HEK293 (cell line): ENCODE data around the gene CACHD1.
A peak's percentile ranks its signal among the peaks of the same experiment; 100 is the strongest.

Experiments
- CTCF ChIA-PET: fragments of 350-600 bp; formaldehyde crosslinking; extraction: SDS; loops from one replicate; lab custom pipeline; 2021; ENCODE audit warnings: antibody characterized with exemption; lab: Yijun Ruan, JAX
- POLR2A ChIA-PET: fragments of 300-600 bp; formaldehyde crosslinking; extraction: SDS; loops from one replicate; lab custom pipeline; 2020; ENCODE audit warnings: antibody characterized with exemption, inconsistent platforms; lab: Yijun Ruan, JAX
- H3K27ac ChIP-seq: fragments of 200-500 bp; sonication (Bioruptor generic); 2 replicates; pipeline ENCODE4 v1.5.1; 2014; ENCODE audit warnings: low read depth, low read length, control low read depth, inconsistent platforms; ENCODE audit errors: extremely low read depth
- H3K36me3 ChIP-seq, 2 experiments: fragments of 200-500 bp in 1 of 2; sonication (Bioruptor generic) in 1 of 2; 1 replicate in 1 of 2; 2 replicates in 1 of 2; pipeline ENCODE4 v1.5.1; 2014 to 2017; ENCODE audit warnings: inconsistent platforms in 2 of 2, low read length in 2 of 2; ENCODE audit not compliant: control insufficient read depth in 2 of 2, insufficient read depth in 1 of 2
- H3K4me1 ChIP-seq: fragments of 200-500 bp; sonication (Bioruptor generic); 2 replicates; pipeline ENCODE4 v1.5.1; 2014; ENCODE audit warnings: mild to moderate bottlenecking, low read length, inconsistent platforms; ENCODE audit not compliant: control insufficient read depth, insufficient read depth
- H3K4me3 ChIP-seq: 2 replicates; pipeline ENCODE4 v1.5.1; 2011; ENCODE audit warnings: low read depth, mild to moderate bottlenecking, control low read depth, low read length, moderate library complexity
- H3K9me3 ChIP-seq: fragments of 200-500 bp; sonication (Bioruptor generic); 2 replicates; pipeline ENCODE4 v1.5.1; 2014; ENCODE audit warnings: low read depth, low read length, inconsistent platforms; ENCODE audit not compliant: control insufficient read depth, insufficient read depth
- GLIS2 ChIP-seq: fragments of 450-650 bp; formaldehyde crosslinking; IDR thresholded peaks from 2 replicates; pipeline ENCODE4 v1.5.1; 2016; ENCODE audit warnings: missing biosample characterization, missing genetic modification characterization
- HOXA7 ChIP-seq: sonication (generic); formaldehyde crosslinking; IDR thresholded peaks from 2 replicates; pipeline ENCODE4 v1.8.1; 2022; ENCODE audit warnings: missing genetic modification reagents, borderline replicate concordance
- KLF10 ChIP-seq: fragments of 450-650 bp; IDR thresholded peaks from 2 replicates; pipeline ENCODE4 v1.5.1; 2018; ENCODE audit warnings: missing biosample characterization, mild to moderate bottlenecking, missing genetic modification characterization
- MYNN ChIP-seq: fragments of 450-650 bp; formaldehyde crosslinking; IDR thresholded peaks from 2 replicates; pipeline ENCODE4 v1.5.1; 2016; ENCODE audit warnings: missing biosample characterization, missing genetic modification characterization, borderline replicate concordance
- SETDB1 ChIP-seq: IDR thresholded peaks from one replicate; pipeline ENCODE4 v1.6.1; 2017; ENCODE audit warnings: mild to moderate bottlenecking, low read length, moderate library complexity, mixed read lengths; ENCODE audit not compliant: insufficient read length
- TCF7L2 ChIP-seq: IDR thresholded peaks from 2 replicates; pipeline ENCODE4 v1.6.1; 2011; ENCODE audit warnings: low read depth, mild to moderate bottlenecking, inconsistent platforms, low read length, moderate library complexity, borderline replicate concordance
- ZBTB10 ChIP-seq: fragments of 450-650 bp; formaldehyde crosslinking; IDR thresholded peaks from 2 replicates; pipeline ENCODE4 v1.5.1; 2016; ENCODE audit warnings: missing biosample characterization, missing genetic modification characterization
- ZFP37 ChIP-seq: fragments of 450-650 bp; formaldehyde crosslinking; IDR thresholded peaks from 2 replicates; pipeline ENCODE4 v1.5.1; 2016; ENCODE audit warnings: missing biosample characterization, missing genetic modification characterization
- ZNF133 ChIP-seq: fragments of 450-650 bp; formaldehyde crosslinking; IDR thresholded peaks from 2 replicates; pipeline ENCODE4 v1.5.1; 2016; ENCODE audit warnings: missing biosample characterization, missing genetic modification characterization
- ZNF19 ChIP-seq: fragments of 450-650 bp; formaldehyde crosslinking; IDR thresholded peaks from 2 replicates; pipeline ENCODE4; 2016; ENCODE audit warnings: missing biosample characterization, missing genetic modification characterization, low read depth
- ZNF302 ChIP-seq: fragments of 450-650 bp; formaldehyde crosslinking; IDR thresholded peaks from 2 replicates; pipeline ENCODE4 v1.5.1; 2016; ENCODE audit warnings: missing biosample characterization, missing genetic modification characterization, low read depth
- ZNF404 ChIP-seq: fragments of 450-650 bp; formaldehyde crosslinking; IDR thresholded peaks from 2 replicates; pipeline ENCODE4 v1.5.1; 2017; ENCODE audit warnings: missing biosample characterization, missing genetic modification characterization
- ZNF549 ChIP-seq: fragments of 450-650 bp; IDR thresholded peaks from 2 replicates; pipeline ENCODE4 v1.5.1; 2018; ENCODE audit warnings: missing biosample characterization, missing genetic modification characterization, mild to moderate bottlenecking, inconsistent platforms, moderate library complexity
- ZNF629 ChIP-seq: fragments of 450-650 bp; formaldehyde crosslinking; IDR thresholded peaks from 2 replicates; pipeline ENCODE4 v1.5.1; 2017; ENCODE audit warnings: missing biosample characterization, missing genetic modification characterization
- ZNF645 ChIP-seq: fragments of 450-650 bp; formaldehyde crosslinking; IDR thresholded peaks from 2 replicates; pipeline ENCODE4; 2016; ENCODE audit warnings: missing biosample characterization, missing genetic modification characterization
- ZNF654 ChIP-seq: fragments of 450-650 bp; formaldehyde crosslinking; IDR thresholded peaks from 2 replicates; pipeline ENCODE4 v1.5.1; 2016; ENCODE audit warnings: low read depth, missing biosample characterization, missing genetic modification characterization
- ZNF777 ChIP-seq: fragments of 450-650 bp; formaldehyde crosslinking; IDR thresholded peaks from 2 replicates; pipeline ENCODE4 v1.5.1; 2017; ENCODE audit warnings: missing biosample characterization, missing genetic modification characterization, borderline replicate concordance
- ZNF830 ChIP-seq: fragments of 450-650 bp; IDR thresholded peaks from 2 replicates; pipeline ENCODE4 v1.5.0; 2018; ENCODE audit warnings: missing biosample characterization, missing genetic modification characterization, low read depth, mild to moderate bottlenecking, moderate library complexity
- ZNF837 ChIP-seq: fragments of 450-650 bp; formaldehyde crosslinking; IDR thresholded peaks from 2 replicates; pipeline ENCODE4 v1.5.1; 2016; ENCODE audit warnings: missing biosample characterization, missing genetic modification characterization
- TF ChIP-seq, protein P1 (sequence below): fragments of 450-650 bp; formaldehyde crosslinking; IDR thresholded peaks from 2 replicates; pipeline ENCODE4 v1.5.1; 2016; ENCODE audit warnings: missing biosample characterization, missing genetic modification characterization
- TF ChIP-seq, protein P2 (sequence below): fragments of 450-650 bp; formaldehyde crosslinking; IDR thresholded peaks from 2 replicates; pipeline ENCODE4 v1.5.1; 2016; ENCODE audit warnings: missing biosample characterization, missing genetic modification characterization, borderline replicate concordance
- TF ChIP-seq, protein P3 (sequence below): fragments of 450-650 bp; formaldehyde crosslinking; IDR thresholded peaks from 2 replicates; pipeline ENCODE4 v1.5.1; 2017; ENCODE audit warnings: missing biosample characterization, missing genetic modification characterization

The CACHD1 gene

DNA sequence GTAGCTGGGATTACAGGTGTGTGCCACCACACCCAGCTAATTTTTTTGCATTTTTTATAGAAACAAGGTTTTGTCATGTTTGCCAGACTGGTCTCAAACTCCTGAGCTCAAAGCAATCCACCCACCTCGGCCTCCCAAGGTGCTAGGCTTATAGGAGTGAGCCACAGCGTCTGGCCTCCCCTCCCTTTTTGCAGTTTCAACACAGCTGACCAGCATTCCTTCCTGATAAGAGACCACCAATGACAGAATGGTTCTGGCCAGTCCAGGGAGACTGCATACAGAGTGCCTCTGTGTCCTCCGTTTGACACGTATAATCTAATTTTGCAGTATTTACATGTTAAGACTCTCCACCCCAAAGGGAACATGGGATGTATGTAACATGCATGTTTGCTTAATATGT, 46.4 kb upstream of the CACHD1 start:
- POLR2A ChIA-PET: no interaction called here
- no peak for TF ChIP-seq ZNF830 (tag by site-specific recombination)
- TF ChIP-seq ZNF404 (tag by site-specific recombination): no peak
- TF ChIP-seq, all 188 proteins: peak for 0
- peaks cover 2% of the 10 kb centered on the region; the same call in 1 of the 2 replicates for H3K4me1 ChIP-seq
- CTCF ChIA-PET: interaction anchor here (0.7 kb wide), 1 partner anchor 376 kb away, joined by 5 read pairs; no protein-coding TSS in a partner anchor
- no peak overlapping the region for H3K4me3 ChIP-seq
- no peak overlapping the region for H3K27ac ChIP-seq
- H3K36me3 ChIP-seq: no peaks in the 10 kb centered on the region
- H3K9me3 ChIP-seq: no peaks in the 10 kb centered on the region

GRCh38 chr1:64424412-64424811, 45.5 kb upstream of the CACHD1 start:
- no peaks in the 10 kb centered on the region for H3K36me3 ChIP-seq
- H3K27ac ChIP-seq: no peak overlapping the region
- no peak overlapping the region for H3K4me3 ChIP-seq
- CTCF ChIA-PET: interaction anchor here (0.6 kb wide), 1 partner anchor 243 kb away, joined by 3 read pairs; no protein-coding TSS in a partner anchor
- peaks cover 2% of the 10 kb centered on the region; the same call in 1 of the 2 replicates for H3K4me1 ChIP-seq
- POLR2A ChIA-PET: no interaction called here
- no peaks in the 10 kb centered on the region for H3K9me3 ChIP-seq
- TF ChIP-seq SETDB1 (peak; percentile 78), ZNF133 (peak; percentile 88), ZNF629 (tag by site-specific recombination) (no peak), ZNF654 (tag by site-specific recombination) (no peak)
- TF ChIP-seq, all 188 proteins: peak for 2

DNA sequence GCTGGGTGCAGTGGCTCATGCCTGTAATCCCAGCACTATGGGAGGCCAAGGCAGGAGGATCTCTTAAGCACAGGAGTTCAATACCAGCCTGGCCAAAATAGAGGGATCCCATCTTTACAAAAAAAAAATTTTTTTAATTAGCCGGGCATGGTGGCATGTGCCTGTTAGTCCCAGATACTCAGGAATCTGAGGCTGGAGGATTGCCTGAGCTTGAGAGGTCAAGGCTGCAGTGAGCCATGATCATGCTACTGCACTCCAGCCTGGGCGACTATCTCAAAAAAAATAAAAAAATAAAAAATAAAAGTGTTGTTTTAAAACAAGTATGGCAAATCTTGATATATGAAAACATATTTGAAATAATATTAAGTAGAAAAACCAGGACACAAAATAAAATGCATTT, 44.4 kb upstream of the CACHD1 start:
- no peak overlapping the region for H3K4me3 ChIP-seq
- no peaks in the 10 kb centered on the region for H3K9me3 ChIP-seq
- CTCF ChIA-PET: interaction anchor here (0.6 kb wide), 1 partner anchor 866 kb away, joined by 3 read pairs; no protein-coding TSS in a partner anchor
- TF ChIP-seq ZNF777 (tag by site-specific recombination): no peak
- no peak for TF ChIP-seq TCF7L2
- TF ChIP-seq ZNF302: no peak
- TF ChIP-seq ZFP37: no peak
- no peak for TF ChIP-seq ZNF837
- no peak for TF ChIP-seq KLF10 (tag by site-specific recombination)
- TF ChIP-seq, protein P1, sequence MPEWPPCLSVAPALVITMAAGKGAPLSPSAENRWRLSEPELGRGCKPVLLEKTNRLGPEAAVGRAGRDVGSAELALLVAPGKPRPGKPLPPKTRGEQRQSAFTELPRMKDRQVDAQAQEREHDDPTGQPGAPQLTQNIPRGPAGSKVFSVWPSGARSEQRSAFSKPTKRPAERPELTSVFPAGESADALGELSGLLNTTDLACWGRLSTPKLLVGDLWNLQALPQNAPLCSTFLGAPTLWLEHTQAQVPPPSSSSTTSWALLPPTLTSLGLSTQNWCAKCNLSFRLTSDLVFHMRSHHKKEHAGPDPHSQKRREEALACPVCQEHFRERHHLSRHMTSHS: no peak
- TF ChIP-seq ZNF645 (tag by site-specific recombination): no peak
- TF ChIP-seq GLIS2: no peak
- TF ChIP-seq HOXA7 (CRISPR knock-in tag): no peak
- TF ChIP-seq, protein P2, sequence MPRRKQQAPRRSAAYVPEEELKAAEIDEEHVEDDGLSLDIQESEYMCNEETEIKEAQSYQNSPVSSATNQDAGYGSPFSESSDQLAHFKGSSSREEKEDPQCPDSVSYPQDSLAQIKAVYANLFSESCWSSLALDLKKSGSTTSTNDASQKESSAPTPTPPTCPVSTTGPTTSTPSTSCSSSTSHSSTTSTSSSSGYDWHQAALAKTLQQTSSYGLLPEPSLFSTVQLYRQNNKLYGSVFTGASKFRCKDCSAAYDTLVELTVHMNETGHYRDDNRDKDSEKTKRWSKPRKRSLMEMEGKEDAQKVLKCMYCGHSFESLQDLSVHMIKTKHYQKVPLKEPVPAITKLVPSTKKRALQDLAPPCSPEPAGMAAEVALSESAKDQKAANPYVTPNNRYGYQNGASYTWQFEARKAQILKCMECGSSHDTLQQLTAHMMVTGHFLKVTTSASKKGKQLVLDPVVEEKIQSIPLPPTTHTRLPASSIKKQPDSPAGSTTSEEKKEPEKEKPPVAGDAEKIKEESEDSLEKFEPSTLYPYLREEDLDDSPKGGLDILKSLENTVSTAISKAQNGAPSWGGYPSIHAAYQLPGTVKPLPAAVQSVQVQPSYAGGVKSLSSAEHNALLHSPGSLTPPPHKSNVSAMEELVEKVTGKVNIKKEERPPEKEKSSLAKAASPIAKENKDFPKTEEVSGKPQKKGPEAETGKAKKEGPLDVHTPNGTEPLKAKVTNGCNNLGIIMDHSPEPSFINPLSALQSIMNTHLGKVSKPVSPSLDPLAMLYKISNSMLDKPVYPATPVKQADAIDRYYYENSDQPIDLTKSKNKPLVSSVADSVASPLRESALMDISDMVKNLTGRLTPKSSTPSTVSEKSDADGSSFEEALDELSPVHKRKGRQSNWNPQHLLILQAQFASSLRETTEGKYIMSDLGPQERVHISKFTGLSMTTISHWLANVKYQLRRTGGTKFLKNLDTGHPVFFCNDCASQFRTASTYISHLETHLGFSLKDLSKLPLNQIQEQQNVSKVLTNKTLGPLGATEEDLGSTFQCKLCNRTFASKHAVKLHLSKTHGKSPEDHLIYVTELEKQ: no peak
- no peak for TF ChIP-seq MYNN
- TF ChIP-seq ZNF549: no peak
- no peak for TF ChIP-seq ZBTB10 (tag by site-specific recombination)
- no peak for TF ChIP-seq ZNF19 (tag by site-specific recombination)
- TF ChIP-seq, protein P3, sequence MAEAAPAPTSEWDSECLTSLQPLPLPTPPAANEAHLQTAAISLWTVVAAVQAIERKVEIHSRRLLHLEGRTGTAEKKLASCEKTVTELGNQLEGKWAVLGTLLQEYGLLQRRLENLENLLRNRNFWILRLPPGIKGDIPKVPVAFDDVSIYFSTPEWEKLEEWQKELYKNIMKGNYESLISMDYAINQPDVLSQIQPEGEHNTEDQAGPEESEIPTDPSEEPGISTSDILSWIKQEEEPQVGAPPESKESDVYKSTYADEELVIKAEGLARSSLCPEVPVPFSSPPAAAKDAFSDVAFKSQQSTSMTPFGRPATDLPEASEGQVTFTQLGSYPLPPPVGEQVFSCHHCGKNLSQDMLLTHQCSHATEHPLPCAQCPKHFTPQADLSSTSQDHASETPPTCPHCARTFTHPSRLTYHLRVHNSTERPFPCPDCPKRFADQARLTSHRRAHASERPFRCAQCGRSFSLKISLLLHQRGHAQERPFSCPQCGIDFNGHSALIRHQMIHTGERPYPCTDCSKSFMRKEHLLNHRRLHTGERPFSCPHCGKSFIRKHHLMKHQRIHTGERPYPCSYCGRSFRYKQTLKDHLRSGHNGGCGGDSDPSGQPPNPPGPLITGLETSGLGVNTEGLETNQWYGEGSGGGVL: no peak

More for the DNA sequence above, 44.4 kb upstream of the CACHD1 start:
- Histone ChIP-seq H3K36me3 (no peaks in the 10 kb centered on the region), H3K27ac (no peak overlapping the region), H3K4me1 (peaks cover 2% of the 10 kb centered on the region; the same call in 1 of the 2 replicates)
- POLR2A ChIA-PET: no interaction called here
